Panc1 (cell line): ENCODE data around the gene ZNF521. TPM values are rescaled to one million over a fixed set of nuclear protein-coding genes. Genes with fewer than 3 reads are reported as not detected.

Experiments
- ATAC-seq: fragments of 200-7000 bp; cut with Tn5 transposase; 2 replicates; pipeline ENCODE4 v1.9.1; 2020; ENCODE audit warnings: mild to moderate bottlenecking, moderate library complexity
- BruUV-seq: library from RNA; stranded (reverse); fragments of 400-500 nt; replicated peaks from 2 replicates; lab custom pipeline; 2021; lab: Mats Ljungman, UMichigan
- CTCF ChIA-PET: fragments of 300-600 bp; sonication (Branson Sonifier 250); formaldehyde crosslinking; loops from one replicate; lab custom pipeline; 2022; ENCODE audit warnings: antibody characterized with exemption; lab: Charles Lee
- POLR2A ChIA-PET: fragments of 300-600 bp; sonication (Branson Sonifier 250); formaldehyde crosslinking; loops from one replicate; lab custom pipeline; 2022; ENCODE audit warnings: antibody characterized with exemption; lab: Charles Lee
- DNase-seq: peaks from one replicate; pipeline ENCODE4 v3.0.0-alpha.2; 2010; ENCODE audit warnings: low read depth, low spot score
- H3K27ac ChIP-seq: 2 replicates; pipeline ENCODE4 v1.5.1; 2011; ENCODE audit warnings: mild to moderate bottlenecking, low read length, inconsistent platforms
- H3K27me3 ChIP-seq: fragments of 200-500 bp; sonication (Bioruptor generic); 2 replicates; pipeline ENCODE4 v1.6.0; 2014; ENCODE audit warnings: low read length, inconsistent platforms; ENCODE audit not compliant: control insufficient read depth, insufficient read depth
- H3K36me3 ChIP-seq: fragments of 200-500 bp; sonication (Bioruptor generic); 2 replicates; pipeline ENCODE4 v1.5.1; 2014; ENCODE audit warnings: inconsistent platforms, mild to moderate bottlenecking, low read length, moderate library complexity; ENCODE audit not compliant: control insufficient read depth, insufficient read depth
- H3K4me1 ChIP-seq: 2 replicates; pipeline ENCODE4 v1.5.1; 2011; ENCODE audit warnings: inconsistent platforms, mild to moderate bottlenecking, low read length, moderate library complexity; ENCODE audit not compliant: control insufficient read depth, insufficient read depth
- H3K4me3 ChIP-seq, 2 experiments: 2 replicates each; pipeline ENCODE4 v1.5.1; 2011 to 2012; ENCODE audit warnings: low read depth in 2 of 2, low read length in 2 of 2, mild to moderate bottlenecking in 2 of 2, inconsistent platforms in 1 of 2, moderate library complexity in 1 of 2
- H3K9me3 ChIP-seq: fragments of 200-500 bp; sonication (Bioruptor generic); 2 replicates; pipeline ENCODE4 v1.5.1; 2014; ENCODE audit warnings: low read depth, mild to moderate bottlenecking, inconsistent platforms, low read length, moderate library complexity; ENCODE audit not compliant: control insufficient read depth, insufficient read depth
- CTCF ChIP-seq: fragments of 450-650 bp; IDR thresholded peaks from 2 replicates; pipeline ENCODE4 v1.5.1; 2017; ENCODE audit warnings: mild to moderate bottlenecking
- POLR2AphosphoS5 ChIP-seq: IDR thresholded peaks from 2 replicates; pipeline ENCODE4 v1.6.1; 2012; ENCODE audit warnings: mild to moderate bottlenecking, low read depth, low read length, moderate library complexity
- REST ChIP-seq, 2 experiments: IDR thresholded peaks; 2 replicates each; pipeline ENCODE4 v1.6.1; 2011 to 2012; ENCODE audit warnings: low read depth in 2 of 2, control low read depth in 1 of 2, low read length in 1 of 2, mild to moderate bottlenecking in 1 of 2, moderate library complexity in 1 of 2; ENCODE audit not compliant: insufficient read depth in 1 of 2
- SIN3A ChIP-seq: IDR thresholded peaks from 2 replicates; pipeline ENCODE4 v1.6.1; 2012; ENCODE audit warnings: low read depth, mild to moderate bottlenecking, low read length, moderate library complexity, borderline replicate concordance; ENCODE audit not compliant: insufficient read depth
- TCF7L2 ChIP-seq: IDR thresholded peaks from 2 replicates; pipeline ENCODE4 v1.6.1; 2011; ENCODE audit warnings: mild to moderate bottlenecking, low read depth, low read length, inconsistent platforms
- in situ Hi-C: cut with HindIII; loops from 2 replicates; pipeline ENCODE4 v1.10.0; 2016; ENCODE audit warnings: low sequenced_read_pairs, low pct_unique_long_range_greater_than_20kb
- intact Hi-C: fragments of 100-400 bp; cut with micrococcal nuclease; formaldehyde crosslinking; loops from one replicate; pipeline ENCODE4 v1.10.0; 2022; ENCODE audit not compliant: unreplicated experiment
- total RNA-seq: library from RNA; stranded (reverse); gene quantifications from one replicate; pipeline ENCODE4 v1.2.1, GENCODE V29; 2021; ENCODE audit not compliant: unreplicated experiment

Gene ZNF521
- total RNA-seq, 1 experiment from 2014 or later: 0.15 TPM

GRCh38 chr18:25019931-25020330, 332.0 kb downstream of the ZNF521 start:
- DNase-seq (no peak), ATAC-seq (no peak)
- CTCF ChIA-PET: no interaction called here
- no peak for TF ChIP-seq SIN3A
- POLR2A ChIA-PET: no interaction called here
- no peaks in the 10 kb centered on the region for H3K4me1 ChIP-seq
- in situ Hi-C loops (no loop called here), intact Hi-C loops (no loop called here)
- no peaks in the 10 kb centered on the region for H3K27me3 ChIP-seq
- no peak overlapping the region for H3K4me3 ChIP-seq
- H3K27ac ChIP-seq: no peak overlapping the region
- no peaks in the 10 kb centered on the region for H3K36me3 ChIP-seq
- no peaks in the 10 kb centered on the region for H3K9me3 ChIP-seq
- BruUV-seq: no TSS peak

- in situ Hi-C loops (no loop called here), intact Hi-C loops (no loop called here)
- Histone ChIP-seq H3K36me3 (no peaks in the 10 kb centered on the region), H3K27ac (no peak overlapping the region), H3K27me3 (no peaks in the 10 kb centered on the region), H3K4me1 (no peaks in the 10 kb centered on the region), H3K4me3 (no peak overlapping the region), H3K9me3 (no peaks in the 10 kb centered on the region)
- CTCF ChIA-PET: no interaction called here
- TF ChIP-seq SIN3A: no peak
- TF ChIP-seq POLR2AphosphoS5: no peak
- DNase-seq: no peak
- ATAC-seq: no peak
- POLR2A ChIA-PET: interaction anchor here (0.6 kb wide), 1 partner anchor 97 kb away, joined by 4 read pairs; no protein-coding TSS in a partner anchor
- no TSS peak for BruUV-seq
These were observed 332.7 kb downstream of the ZNF521 start for GRCh38 chr18:25019086-25019860.

GRCh38 chr18:25016666-25017065, 335.3 kb downstream of the ZNF521 start:
- H3K4me3 ChIP-seq: no peak overlapping the region
- no peaks in the 10 kb centered on the region for H3K4me1 ChIP-seq
- H3K36me3 ChIP-seq: no peaks in the 10 kb centered on the region
- TF ChIP-seq POLR2AphosphoS5: no peak
- no peak for TF ChIP-seq REST (IDR thresholded peaks at IDR 0.05; ENCODE audit: insufficient read depth in 1 of 2, low read depth in 2 of 2, low read length in 1 of 2)
- TF ChIP-seq CTCF: no peak
- TF ChIP-seq SIN3A: no peak
- TF ChIP-seq TCF7L2: no peak
- BruUV-seq: no TSS peak
- ChIA-PET CTCF (interaction anchor here (0.7 kb wide), 1 partner anchor 192 kb away, joined by 5 read pairs; no protein-coding TSS in a partner anchor), POLR2A (no interaction called here)
- H3K27me3 ChIP-seq: no peaks in the 10 kb centered on the region
- in situ Hi-C loops: no loop called here
- ATAC-seq (no peak), DNase-seq (no peak)
- H3K9me3 ChIP-seq: no peaks in the 10 kb centered on the region
- intact Hi-C loops: no loop called here
- H3K27ac ChIP-seq: no peak overlapping the region
